Memory B cell (primary cell): ENCODE data around the gene YIF1A.

Source experiments
- ATAC-seq: fragments of 150-1000 bp; cut with Tn5 transposase; 2 replicates; pipeline ENCODE4 v1.10.0; 2021; ENCODE audit warnings: low read depth, mild to moderate bottlenecking, moderate library complexity
- DNase-seq, 2 donors: peaks; one replicate each; pipeline ENCODE4 v3.0.0; 2022; ENCODE audit warnings: low spot score in 2 of 2
- H3K27ac Mint-ChIP-seq: one replicate; pipeline ENCODE4 v1.8.0; 2022; ENCODE audit warnings: mild to moderate bottlenecking, moderate library complexity, mixed read lengths
- H3K27me3 Mint-ChIP-seq: one replicate; pipeline ENCODE4 v1.8.0; 2022; ENCODE audit warnings: mixed read lengths
- H3K36me3 Mint-ChIP-seq: one replicate; pipeline ENCODE4 v1.8.0; 2022; ENCODE audit warnings: mild to moderate bottlenecking, mixed read lengths
- H3K4me1 Mint-ChIP-seq: one replicate; pipeline ENCODE4 v1.8.0; 2022; ENCODE audit warnings: mixed read lengths
- H3K4me3 Mint-ChIP-seq: one replicate; pipeline ENCODE4 v1.8.0; 2022; ENCODE audit warnings: mild to moderate bottlenecking, moderate library complexity, mixed read lengths
- H3K9me3 Mint-ChIP-seq: one replicate; pipeline ENCODE4 v1.8.0; 2022; ENCODE audit warnings: mixed read lengths

Gene YIF1A

GRCh38 chr11:66288671-66289547, at the start of gene YIF1A:
TSS of gene YIF1A (minus strand) at chr11:66289143. CDS start at chr11:66288985, 158 bp downstream.
- Mint-ChIP-seq H3K4me1 (peaks cover 30% of the 10 kb centered on the region), H3K27me3 (peaks cover 12% of the 10 kb centered on the region), H3K9me3 (no peaks in the 10 kb centered on the region), H3K36me3 (no peaks in the 10 kb centered on the region), H3K27ac (peak within 1 kb of the TSS; percentile 84), H3K4me3 (peak within 1 kb of the TSS; percentile 92)
- ATAC-seq: peak; percentile 88
- peak; percentile 90 to 97 for DNase-seq

- Mint-ChIP-seq H3K4me1 (peaks cover 28% of the 10 kb centered on the region), H3K4me3 (no peak overlapping the region), H3K9me3 (no peaks in the 10 kb centered on the region), H3K36me3 (peaks cover 21% of the 10 kb centered on the region), H3K27me3 (peaks cover 4% of the 10 kb centered on the region), H3K27ac (no peak overlapping the region)
- ATAC-seq (no peak), DNase-seq (no peak)
Measured at GRCh38 chr11:66337103-66337899, 48.4 kb upstream of the YIF1A start.

- DNase-seq (no peak), ATAC-seq (peak; percentile 76)
- Mint-ChIP-seq H3K4me3 (peak within 1 kb of the TSS; percentile 86), H3K9me3 (no peaks in the 10 kb centered on the region), H3K36me3 (peaks cover 15% of the 10 kb centered on the region), H3K4me1 (peaks cover 22% of the 10 kb centered on the region), H3K27ac (no peak within 1 kb of the TSS), H3K27me3 (peaks cover 4% of the 10 kb centered on the region)
Measured at GRCh38 chr11:66336234-66337102, 47.5 kb upstream of the YIF1A start, which contains the start of gene RIN1. TSS of gene RIN1 (minus strand) at chr11:66336434. CDS start at chr11:66336402, 32 bp downstream.

- Mint-ChIP-seq H3K4me1 (peaks cover 20% of the 10 kb centered on the region), H3K27me3 (peaks cover 4% of the 10 kb centered on the region), H3K27ac (no peak overlapping the region), H3K4me3 (peak overlapping the region; percentile 86), H3K9me3 (no peaks in the 10 kb centered on the region), H3K36me3 (peaks cover 12% of the 10 kb centered on the region)
- no peak for DNase-seq
- peak; percentile 29 for ATAC-seq
Measured at GRCh38 chr11:66335531-66336233, 46.7 kb upstream of the YIF1A start.

GRCh38 chr11:66334605-66335442, 45.9 kb upstream of the YIF1A start:
- no peaks in the 10 kb centered on the region for H3K9me3 Mint-ChIP-seq
- peaks cover 6% of the 10 kb centered on the region for H3K27me3 Mint-ChIP-seq
- DNase-seq: no peak
- peak overlapping the region; percentile 70 for H3K4me3 Mint-ChIP-seq
- no peak for ATAC-seq
- no peak overlapping the region for H3K27ac Mint-ChIP-seq
- H3K36me3 Mint-ChIP-seq: peaks cover 12% of the 10 kb centered on the region
- H3K4me1 Mint-ChIP-seq: peaks cover 20% of the 10 kb centered on the region

GRCh38 chr11:66333896-66334604, 45.1 kb upstream of the YIF1A start:
- no peaks in the 10 kb centered on the region for H3K9me3 Mint-ChIP-seq
- no peak overlapping the region for H3K4me3 Mint-ChIP-seq
- DNase-seq (no peak), ATAC-seq (no peak)
- peaks cover 9% of the 10 kb centered on the region for H3K36me3 Mint-ChIP-seq
- H3K27ac Mint-ChIP-seq: no peak overlapping the region
- H3K27me3 Mint-ChIP-seq: peaks cover 6% of the 10 kb centered on the region
- peaks cover 20% of the 10 kb centered on the region for H3K4me1 Mint-ChIP-seq

- no peak overlapping the region for H3K4me3 Mint-ChIP-seq
- H3K27ac Mint-ChIP-seq: no peak overlapping the region
- peaks cover 24% of the 10 kb centered on the region for H3K4me1 Mint-ChIP-seq
- H3K36me3 Mint-ChIP-seq: peaks cover 4% of the 10 kb centered on the region
- no peaks in the 10 kb centered on the region for H3K9me3 Mint-ChIP-seq
- DNase-seq (no peak), ATAC-seq (no peak)
- peaks cover 6% of the 10 kb centered on the region for H3K27me3 Mint-ChIP-seq
Measured at GRCh38 chr11:66333220-66333877, 44.4 kb upstream of the YIF1A start.

GRCh38 chr11:66332371-66333219, 43.7 kb upstream of the YIF1A start:
- Mint-ChIP-seq H3K4me3 (no peak overlapping the region), H3K27me3 (peaks cover 6% of the 10 kb centered on the region), H3K27ac (no peak overlapping the region), H3K9me3 (no peaks in the 10 kb centered on the region), H3K4me1 (peaks cover 27% of the 10 kb centered on the region), H3K36me3 (peaks cover 4% of the 10 kb centered on the region)
- no peak for ATAC-seq
- DNase-seq: no peak

GRCh38 chr11:66331542-66332370, 42.8 kb upstream of the YIF1A start:
- DNase-seq (no peak), ATAC-seq (no peak)
- Mint-ChIP-seq H3K27ac (no peak overlapping the region), H3K9me3 (no peaks in the 10 kb centered on the region), H3K4me1 (peaks cover 24% of the 10 kb centered on the region), H3K36me3 (peaks cover 1% of the 10 kb centered on the region), H3K4me3 (no peak overlapping the region), H3K27me3 (peaks cover 8% of the 10 kb centered on the region)

GRCh38 chr11:66330931-66331330, 42.0 kb upstream of the YIF1A start:
- H3K4me1 Mint-ChIP-seq: peaks cover 18% of the 10 kb centered on the region
- DNase-seq (no peak), ATAC-seq (no peak)
- no peak overlapping the region for H3K4me3 Mint-ChIP-seq
- no peaks in the 10 kb centered on the region for H3K9me3 Mint-ChIP-seq
- H3K27ac Mint-ChIP-seq: no peak overlapping the region
- peaks cover 1% of the 10 kb centered on the region for H3K36me3 Mint-ChIP-seq
- peaks cover 8% of the 10 kb centered on the region for H3K27me3 Mint-ChIP-seq
